Smooth muscle cell (in vitro differentiated cells): ENCODE results near the gene TPD52L1. TPM values are rescaled to one million over a fixed set of nuclear protein-coding genes. Genes with fewer than 3 reads are reported as not detected.

ENCODE experiments used
- DNase-seq: peaks from one replicate; lab custom pipeline; 2025; ENCODE audit not compliant: unreplicated experiment; lab: John Stamatoyannopoulos, UW
- H2AFZ ChIP-seq: fragments of 200-600 bp; sonication (generic); 2 replicates; pipeline ENCODE4 v1.6.0; 2016; ENCODE audit warnings: antibody characterized with exemption, low read depth, mild to moderate bottlenecking
- H3F3A ChIP-seq: fragments of 200-600 bp; sonication (generic); 2 replicates; pipeline ENCODE4 v1.6.0; 2017; ENCODE audit warnings: antibody characterized with exemption, low read depth
- H3K27ac ChIP-seq: fragments of 200-600 bp; sonication (generic); 2 replicates; pipeline ENCODE4 v1.5.1; 2016; ENCODE audit warnings: low read depth, mild to moderate bottlenecking
- H3K27me3 ChIP-seq: fragments of 200-600 bp; sonication (generic); 2 replicates; pipeline ENCODE4 v1.6.1; 2016; ENCODE audit warnings: low read depth, mild to moderate bottlenecking
- H3K36me3 ChIP-seq: fragments of 200-600 bp; sonication (generic); 2 replicates; pipeline ENCODE4 v1.5.1; 2016; ENCODE audit warnings: low read depth
- H3K4me1 ChIP-seq: fragments of 200-600 bp; sonication (generic); 2 replicates; pipeline ENCODE4 v1.5.1; 2016; ENCODE audit warnings: low read depth
- H3K4me2 ChIP-seq: fragments of 200-600 bp; sonication (generic); 2 replicates; pipeline ENCODE4 v1.6.0; 2016; ENCODE audit warnings: mild to moderate bottlenecking
- H3K4me3 ChIP-seq: fragments of 200-600 bp; sonication (generic); 2 replicates; pipeline ENCODE4 v1.5.1; 2016; ENCODE audit warnings: mild to moderate bottlenecking
- H3K79me2 ChIP-seq: fragments of 200-600 bp; sonication (generic); 2 replicates; pipeline ENCODE4 v1.6.0; 2016; ENCODE audit warnings: low read depth, mild to moderate bottlenecking
- H3K9ac ChIP-seq: fragments of 200-600 bp; sonication (generic); 2 replicates; pipeline ENCODE4 v1.6.0; 2016; ENCODE audit warnings: low read depth
- H3K9me3 ChIP-seq: fragments of 200-600 bp; sonication (generic); replicated peaks from 2 replicates; pipeline ENCODE4 v1.5.1; 2016; ENCODE audit warnings: low read depth
- H4K20me1 ChIP-seq: fragments of 200-600 bp; sonication (generic); 2 replicates; pipeline ENCODE4 v1.6.0; 2016; ENCODE audit warnings: low read depth
- WGBS: methylation state at CpG from one replicate; pipeline ENCODE4 v1.1.7; 2016; ENCODE audit warnings: low lambda C conversion rate; 5-methylcytosine and 5-hydroxymethylcytosine counted together
- polyA plus RNA-seq: library from polyadenylated mRNA; unstranded; fragments of >200 nt; fragmentation: Nextera tagmentation; extraction: Ambion mirVana; gene quantifications from 2 replicates; pipeline ENCODE4 v1.2.1, GENCODE V29; 2016
- total RNA-seq: library from RNA; depleted of rRNA; stranded (reverse); fragments of >200 nt; gene quantifications from 2 replicates; pipeline ENCODE4 v1.2.3, GENCODE V29; 2014
- TF ChIP-seq, protein P1 (sequence below): fragments of 200-600 bp; sonication (generic); IDR thresholded peaks from 2 replicates; pipeline ENCODE4 v1.5.1; 2017; ENCODE audit warnings: borderline replicate concordance, mild to moderate bottlenecking, antibody characterized with exemption; ENCODE audit not compliant: insufficient read depth, poor library complexity, severe bottlenecking

Gene TPD52L1
- total and polyA plus RNA-seq, 2 experiments from 2014 or later = 15.3 to 65.8 TPM

DNA sequence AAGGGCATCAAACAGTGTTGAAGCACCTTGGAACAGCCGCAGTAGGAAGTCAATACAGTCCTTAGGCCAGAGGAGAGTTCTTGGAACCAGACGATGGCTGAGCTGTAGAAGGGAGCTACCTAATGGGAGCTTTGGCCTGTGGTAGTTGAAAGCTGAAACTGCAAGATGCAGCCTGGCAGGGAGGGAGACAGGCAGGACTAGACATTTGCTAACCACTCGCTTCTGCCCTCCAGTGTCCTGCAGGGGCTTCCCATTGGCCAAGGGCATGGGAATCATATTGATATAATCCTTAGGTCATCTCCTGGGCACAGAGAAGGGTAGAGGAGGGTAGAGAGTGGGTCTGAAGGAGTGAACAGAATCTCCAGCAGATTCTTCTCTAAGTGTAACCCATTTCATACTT lies 60.4 kb downstream of the TPD52L1 start:
- no peaks in the 10 kb centered on the region for H3F3A ChIP-seq
- H3K9ac ChIP-seq = no peak overlapping the region
- no peaks in the 10 kb centered on the region for H3K27me3 ChIP-seq
- no peak for DNase-seq
- TF ChIP-seq, protein P1, sequence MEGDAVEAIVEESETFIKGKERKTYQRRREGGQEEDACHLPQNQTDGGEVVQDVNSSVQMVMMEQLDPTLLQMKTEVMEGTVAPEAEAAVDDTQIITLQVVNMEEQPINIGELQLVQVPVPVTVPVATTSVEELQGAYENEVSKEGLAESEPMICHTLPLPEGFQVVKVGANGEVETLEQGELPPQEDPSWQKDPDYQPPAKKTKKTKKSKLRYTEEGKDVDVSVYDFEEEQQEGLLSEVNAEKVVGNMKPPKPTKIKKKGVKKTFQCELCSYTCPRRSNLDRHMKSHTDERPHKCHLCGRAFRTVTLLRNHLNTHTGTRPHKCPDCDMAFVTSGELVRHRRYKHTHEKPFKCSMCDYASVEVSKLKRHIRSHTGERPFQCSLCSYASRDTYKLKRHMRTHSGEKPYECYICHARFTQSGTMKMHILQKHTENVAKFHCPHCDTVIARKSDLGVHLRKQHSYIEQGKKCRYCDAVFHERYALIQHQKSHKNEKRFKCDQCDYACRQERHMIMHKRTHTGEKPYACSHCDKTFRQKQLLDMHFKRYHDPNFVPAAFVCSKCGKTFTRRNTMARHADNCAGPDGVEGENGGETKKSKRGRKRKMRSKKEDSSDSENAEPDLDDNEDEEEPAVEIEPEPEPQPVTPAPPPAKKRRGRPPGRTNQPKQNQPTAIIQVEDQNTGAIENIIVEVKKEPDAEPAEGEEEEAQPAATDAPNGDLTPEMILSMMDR = no peak
- H3K4me1 ChIP-seq = no peaks in the 10 kb centered on the region
- no peak overlapping the region for H2AFZ ChIP-seq
- no peak overlapping the region for H3K4me3 ChIP-seq
- WGBS = 95% methylated on average over 3 of the region's 3 CpGs
- no peaks in the 10 kb centered on the region for H4K20me1 ChIP-seq
- H3K9me3 ChIP-seq = no peaks in the 10 kb centered on the region
- no peak overlapping the region for H3K27ac ChIP-seq
- H3K36me3 ChIP-seq = no peaks in the 10 kb centered on the region
- no peak overlapping the region for H3K4me2 ChIP-seq
- no peaks in the 10 kb centered on the region for H3K79me2 ChIP-seq

DNA sequence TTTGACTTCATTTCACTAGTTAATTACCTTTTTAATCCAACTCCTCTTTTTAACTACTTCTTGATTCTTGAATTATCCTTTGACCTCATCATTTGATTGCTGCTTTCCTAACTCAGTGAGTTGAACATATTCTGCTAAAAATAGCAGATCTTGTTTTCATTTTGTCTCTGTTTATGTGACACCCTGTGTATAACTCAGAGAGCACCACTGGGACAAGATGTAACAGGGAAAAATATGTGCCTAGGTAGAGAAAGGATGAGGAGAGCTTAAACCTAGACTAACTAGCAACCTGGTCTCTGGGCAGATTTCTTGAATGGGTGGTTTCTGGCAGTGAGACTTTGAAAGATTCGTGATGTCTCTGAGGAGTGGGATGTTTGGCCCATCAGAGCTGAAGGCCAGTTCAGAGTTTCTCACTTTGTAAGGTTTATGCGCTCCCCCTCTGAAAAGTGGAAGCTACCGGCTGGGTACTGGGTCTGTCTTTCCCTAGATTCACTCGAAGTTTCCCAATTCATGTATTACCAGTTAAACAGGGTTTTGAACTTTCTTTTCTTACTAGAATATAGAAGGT lies 61.8 kb downstream of the TPD52L1 start:
- Histone ChIP-seq H3K27ac (no peak overlapping the region), H4K20me1 (no peaks in the 10 kb centered on the region), H2AFZ (no peak overlapping the region), H3K36me3 (no peaks in the 10 kb centered on the region), H3K4me3 (no peak overlapping the region), H3F3A (no peaks in the 10 kb centered on the region), H3K27me3 (no peaks in the 10 kb centered on the region), H3K79me2 (no peaks in the 10 kb centered on the region), H3K9me3 (no peaks in the 10 kb centered on the region), H3K9ac (no peak overlapping the region), H3K4me2 (no peak overlapping the region), H3K4me1 (peaks cover 12% of the 10 kb centered on the region)
- WGBS = 88% methylated on average over 4 of the region's 4 CpGs
- no peak for DNase-seq
- TF ChIP-seq, protein P1 = no peak

GRCh38 chr6:125216015-125216414 lies 62.4 kb downstream of the TPD52L1 start:
- 89% methylated on average over 2 of the region's 2 CpGs for WGBS

More at GRCh38 chr6:125216015-125216414, 62.4 kb downstream of the TPD52L1 start:
- Histone ChIP-seq H3K4me2 (no peak overlapping the region), H3K27me3 (no peaks in the 10 kb centered on the region), H3F3A (no peaks in the 10 kb centered on the region), H2AFZ (no peak overlapping the region), H3K4me3 (no peak overlapping the region), H3K9ac (no peak overlapping the region), H3K36me3 (no peaks in the 10 kb centered on the region), H3K4me1 (peaks cover 12% of the 10 kb centered on the region), H4K20me1 (no peaks in the 10 kb centered on the region), H3K9me3 (no peaks in the 10 kb centered on the region), H3K79me2 (no peaks in the 10 kb centered on the region), H3K27ac (no peak overlapping the region)
- DNase-seq = no peak
- TF ChIP-seq, protein P1 = no peak
